ENCODE measurements around the gene CUL9.
"Not testable (repeated sequence)": the region's sequence is repeated elsewhere in the genome, so short reads cannot be mapped to it uniquely, and the experiment has no call there.

The CUL9 gene
- total RNA-seq: 128 to 140 reads per million in 2 donors

GRCh38 chr6:43181942-43182860 is at the start of gene CUL9:
Gene CUL9 (plus strand): TSS chr6:43182196. CDS start chr6:43184311, 2,115 bp downstream.
- peak; percentile 78 for DNase-seq

GRCh38 chr6:43138267-43138666 is 43.7 kb upstream of the CUL9 start:
- no peak for DNase-seq

- not testable (repeated sequence) for DNase-seq
Observed at GRCh38 chr6:43139973-43140372, 42.0 kb upstream of the CUL9 start.

GRCh38 chr6:43141644-43142043 is 40.4 kb upstream of the CUL9 start:
- DNase-seq: no peak

- no peak for DNase-seq
Observed at GRCh38 chr6:43142101-43142500, 39.9 kb upstream of the CUL9 start.

- DNase-seq: peak; percentile 47
Observed at GRCh38 chr6:43143235-43144128, 38.5 kb upstream of the CUL9 start.

GRCh38 chr6:43144879-43145278 is 37.1 kb upstream of the CUL9 start:
- DNase-seq: no peak

GRCh38 chr6:43146261-43146660 is 35.7 kb upstream of the CUL9 start:
- DNase-seq: no peak

- DNase-seq: no peak
Observed at GRCh38 chr6:43146709-43147688, 35.0 kb upstream of the CUL9 start.

GRCh38 chr6:43147691-43148477 is 34.1 kb upstream of the CUL9 start:
- no peak for DNase-seq

- no peak for DNase-seq
Observed at GRCh38 chr6:43149265-43149664, 32.7 kb upstream of the CUL9 start.

- no peak for DNase-seq
Observed at GRCh38 chr6:43150051-43150751, 31.8 kb upstream of the CUL9 start.

- DNase-seq: no peak
Observed at GRCh38 chr6:43159599-43159998, 22.4 kb upstream of the CUL9 start.

GRCh38 chr6:43163899-43164298 is 18.1 kb upstream of the CUL9 start:
- DNase-seq: no peak

- DNase-seq: no peak
Observed at GRCh38 chr6:43170417-43170930, 11.5 kb upstream of the CUL9 start.

- DNase-seq: peak; percentile 90
Observed at GRCh38 chr6:43170931-43171706, 10.9 kb upstream of the CUL9 start, which contains the start of gene SRF. Gene SRF (plus strand): TSS chr6:43171269. CDS start chr6:43171657, 388 bp downstream.

- peak; percentile 43 for DNase-seq
Observed at GRCh38 chr6:43171707-43172103, 10.3 kb upstream of the CUL9 start.

- DNase-seq: peak; percentile 34
Observed at GRCh38 chr6:43172104-43173007, 9.6 kb upstream of the CUL9 start.

All from activated gamma-delta T cell (primary cell).